ENCODE results near the gene ZBTB44. TPM values are rescaled to one million over a fixed set of nuclear protein-coding genes. Genes with fewer than 3 reads are reported as not detected.
A peak's percentile ranks its signal among the peaks of the same experiment; 100 is the strongest.

Gene ZBTB44
- total and polyA plus RNA-seq, 8 donors, result 34.1 to 53.7 (median 42.7) TPM

DNA sequence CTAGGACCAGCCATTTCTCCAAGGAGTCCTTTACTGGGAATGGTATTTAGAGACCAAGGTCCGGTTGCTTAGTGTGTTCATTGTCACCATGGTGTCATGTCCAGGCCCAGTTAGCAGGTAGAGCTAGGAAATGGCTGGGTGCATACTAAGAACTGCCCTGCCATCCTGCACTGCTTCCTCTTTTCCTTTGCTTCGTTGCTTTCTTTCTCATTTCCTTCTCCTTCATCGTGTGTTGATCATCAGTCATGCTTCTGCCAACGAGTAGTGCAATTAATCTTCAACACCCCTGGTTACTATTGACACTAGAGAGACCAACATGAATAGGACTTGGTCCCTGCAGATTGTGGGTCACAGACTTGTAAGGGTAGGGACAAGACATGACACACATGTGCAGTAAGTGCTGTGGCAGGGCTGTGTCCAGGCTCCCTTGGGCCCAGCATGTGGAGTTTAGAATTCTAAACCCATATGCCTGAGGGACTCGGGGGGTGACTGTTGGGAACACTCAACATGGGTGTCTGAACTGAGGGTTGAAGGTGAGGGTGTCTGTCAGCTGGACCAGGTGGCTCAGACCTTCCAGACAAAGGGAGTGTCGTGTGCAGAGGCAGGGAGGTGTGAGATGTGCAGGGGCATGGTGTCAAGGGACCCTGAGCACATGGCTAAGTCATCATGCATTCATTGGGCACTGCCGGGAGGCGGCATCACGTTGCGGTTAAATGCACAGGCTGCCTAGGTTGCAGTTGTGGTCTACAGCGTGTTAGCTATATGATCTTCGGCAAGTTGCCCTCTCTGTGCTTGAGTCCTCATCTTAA is 112.5 kb downstream of the ZBTB44 start:
- DNase-seq (peak in 1 of 4 donors; percentile 12), ATAC-seq (no peak)
- Histone ChIP-seq H3K27ac (no peak overlapping the region), H3K9me3 (no peaks in the 10 kb centered on the region), H3K36me3 (peaks cover 0 to 54% of the 10 kb centered on the region in 2 donors), H3K27me3 (no peaks in the 10 kb centered on the region), H3K4me1 (no peaks in the 10 kb centered on the region), H3K4me3 (no peak overlapping the region)
- intact Hi-C loops (cut with DNase I), result loop anchor here in 1 of 2 donors (10.0 kb wide), 1 partner anchor 663 kb away; no protein-coding TSS in a partner anchor
- TF ChIP-seq, protein P1, sequence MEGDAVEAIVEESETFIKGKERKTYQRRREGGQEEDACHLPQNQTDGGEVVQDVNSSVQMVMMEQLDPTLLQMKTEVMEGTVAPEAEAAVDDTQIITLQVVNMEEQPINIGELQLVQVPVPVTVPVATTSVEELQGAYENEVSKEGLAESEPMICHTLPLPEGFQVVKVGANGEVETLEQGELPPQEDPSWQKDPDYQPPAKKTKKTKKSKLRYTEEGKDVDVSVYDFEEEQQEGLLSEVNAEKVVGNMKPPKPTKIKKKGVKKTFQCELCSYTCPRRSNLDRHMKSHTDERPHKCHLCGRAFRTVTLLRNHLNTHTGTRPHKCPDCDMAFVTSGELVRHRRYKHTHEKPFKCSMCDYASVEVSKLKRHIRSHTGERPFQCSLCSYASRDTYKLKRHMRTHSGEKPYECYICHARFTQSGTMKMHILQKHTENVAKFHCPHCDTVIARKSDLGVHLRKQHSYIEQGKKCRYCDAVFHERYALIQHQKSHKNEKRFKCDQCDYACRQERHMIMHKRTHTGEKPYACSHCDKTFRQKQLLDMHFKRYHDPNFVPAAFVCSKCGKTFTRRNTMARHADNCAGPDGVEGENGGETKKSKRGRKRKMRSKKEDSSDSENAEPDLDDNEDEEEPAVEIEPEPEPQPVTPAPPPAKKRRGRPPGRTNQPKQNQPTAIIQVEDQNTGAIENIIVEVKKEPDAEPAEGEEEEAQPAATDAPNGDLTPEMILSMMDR (IDR thresholded peaks at IDR 0.05), result no peak

DNA sequence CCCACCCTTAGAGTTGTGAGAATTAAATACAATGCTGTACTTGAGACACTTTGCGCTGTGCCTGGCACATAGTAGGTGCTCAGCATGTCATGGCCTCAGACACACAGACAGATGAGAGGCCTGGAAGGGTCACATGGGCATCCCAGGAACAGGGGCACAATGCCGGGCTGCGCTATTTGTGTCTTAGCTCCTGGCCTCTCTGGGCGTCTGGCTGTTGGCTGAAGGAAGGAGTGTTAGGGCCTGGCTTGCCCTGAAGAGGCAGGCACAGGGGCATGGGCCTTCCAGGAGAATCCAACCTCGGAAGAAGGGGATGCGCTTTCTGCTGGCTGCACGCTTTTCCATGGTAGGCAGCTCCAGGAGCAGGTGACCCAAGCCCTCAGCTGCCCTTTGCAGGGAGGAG is 113.7 kb downstream of the ZBTB44 start:
- peaks cover 0 to 66% of the 10 kb centered on the region in 2 donors for H3K36me3 ChIP-seq
- intact Hi-C loops (cut with DNase I), result loop anchor here in 1 of 2 donors (10.0 kb wide), 1 partner anchor 664 kb away; no protein-coding TSS in a partner anchor
- ATAC-seq, result no peak
- no peaks in the 10 kb centered on the region for H3K27me3 ChIP-seq
- H3K9me3 ChIP-seq, result no peaks in the 10 kb centered on the region
- H3K4me1 ChIP-seq, result no peaks in the 10 kb centered on the region
- no peak overlapping the region for H3K27ac ChIP-seq
- no peak overlapping the region for H3K4me3 ChIP-seq
- TF ChIP-seq, protein P1 (IDR thresholded peaks at IDR 0.05), result no peak
- DNase-seq, result no peak

DNA sequence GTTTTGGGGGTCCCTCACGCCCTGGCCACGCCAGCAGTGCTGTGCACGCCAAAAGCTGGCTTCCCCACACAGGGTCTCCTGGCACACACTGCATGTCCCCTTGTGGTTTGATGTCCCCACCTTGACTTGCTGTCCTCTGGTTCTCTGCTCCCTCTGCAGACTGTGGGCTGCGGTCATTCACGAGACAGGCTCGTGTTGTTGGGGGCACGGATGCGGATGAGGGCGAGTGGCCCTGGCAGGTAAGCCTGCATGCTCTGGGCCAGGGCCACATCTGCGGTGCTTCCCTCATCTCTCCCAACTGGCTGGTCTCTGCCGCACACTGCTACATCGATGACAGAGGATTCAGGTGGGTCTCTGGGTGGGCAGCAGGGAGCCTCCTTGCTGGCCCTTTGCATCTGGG is 114.9 kb downstream of the ZBTB44 start:
- H3K27me3 ChIP-seq, result no peaks in the 10 kb centered on the region
- intact Hi-C loops (cut with DNase I), result loop anchor here in 1 of 2 donors (10.0 kb wide), 1 partner anchor 665 kb away; no protein-coding TSS in a partner anchor
- ATAC-seq (no peak), DNase-seq (no peak)
- peaks cover 0 to 69% of the 10 kb centered on the region in 2 donors for H3K36me3 ChIP-seq
- no peak overlapping the region for H3K4me3 ChIP-seq
- no peaks in the 10 kb centered on the region for H3K9me3 ChIP-seq
- H3K27ac ChIP-seq, result no peak overlapping the region
- no peaks in the 10 kb centered on the region for H3K4me1 ChIP-seq
- TF ChIP-seq, protein P1 (IDR thresholded peaks at IDR 0.05), result no peak

DNA sequence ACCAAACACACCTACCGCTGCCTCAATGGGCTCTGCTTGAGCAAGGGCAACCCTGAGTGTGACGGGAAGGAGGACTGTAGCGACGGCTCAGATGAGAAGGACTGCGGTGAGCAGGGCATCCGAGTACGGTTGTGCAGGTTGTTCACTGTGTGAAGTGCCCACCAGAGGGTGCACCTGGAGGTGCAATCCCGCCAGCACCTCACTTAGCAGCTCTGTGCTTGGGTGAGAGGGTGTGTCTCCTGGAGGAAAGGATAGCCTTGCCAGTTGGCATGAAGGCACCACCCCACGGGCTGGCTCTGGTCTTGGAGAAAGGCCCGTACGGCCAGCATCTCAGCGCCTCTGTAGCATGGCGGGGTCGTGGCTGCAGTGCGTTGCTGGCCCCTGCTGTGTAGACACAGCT is 115.8 kb downstream of the ZBTB44 start:
- Histone ChIP-seq H3K27me3 (no peaks in the 10 kb centered on the region), H3K36me3 (peaks cover 0 to 78% of the 10 kb centered on the region in 2 donors), H3K4me1 (no peaks in the 10 kb centered on the region), H3K9me3 (no peaks in the 10 kb centered on the region), H3K4me3 (no peak overlapping the region), H3K27ac (no peak overlapping the region)
- no peak for ATAC-seq
- intact Hi-C loops (cut with DNase I), result no loop called here
- no peak for DNase-seq
- TF ChIP-seq, protein P1 (IDR thresholded peaks at IDR 0.05), result no peak

DNA sequence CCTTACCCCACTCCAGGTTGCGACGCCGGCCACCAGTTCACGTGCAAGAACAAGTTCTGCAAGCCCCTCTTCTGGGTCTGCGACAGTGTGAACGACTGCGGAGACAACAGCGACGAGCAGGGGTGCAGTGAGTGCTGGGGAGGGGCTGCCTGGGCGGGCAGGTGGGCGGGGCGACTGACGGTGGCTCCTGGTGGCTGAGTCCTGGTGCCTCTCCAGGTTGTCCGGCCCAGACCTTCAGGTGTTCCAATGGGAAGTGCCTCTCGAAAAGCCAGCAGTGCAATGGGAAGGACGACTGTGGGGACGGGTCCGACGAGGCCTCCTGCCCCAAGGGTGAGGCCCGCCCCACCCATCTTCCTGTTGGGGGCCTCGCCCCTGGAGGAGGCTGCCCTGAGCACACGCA is 116.4 kb downstream of the ZBTB44 start:
- H3K9me3 ChIP-seq, result no peaks in the 10 kb centered on the region
- intact Hi-C loops (cut with DNase I), result no loop called here

More for the DNA sequence above, 116.4 kb downstream of the ZBTB44 start:
- Histone ChIP-seq H3K4me1 (no peaks in the 10 kb centered on the region), H3K27me3 (no peaks in the 10 kb centered on the region), H3K36me3 (peaks cover 0 to 80% of the 10 kb centered on the region in 2 donors), H3K27ac (no peak overlapping the region), H3K4me3 (no peak overlapping the region)
- TF ChIP-seq, protein P1 (IDR thresholded peaks at IDR 0.05), result no peak
- ATAC-seq, result no peak
- peak in 1 of 4 donors; percentile 25 for DNase-seq

Data from left lung (tissue), 10 donors.